LHCN-M2 (cell line): ENCODE results near the gene OTC. TPM values are rescaled to one million over a fixed set of nuclear protein-coding genes. Genes with fewer than 3 reads are reported as not detected.
A peak's percentile ranks its signal among the peaks of the same experiment; 100 is the strongest.

ENCODE experiments used
- DNase-seq: peaks from one replicate; pipeline ENCODE4 v3.0.0-alpha.2; 2012; ENCODE audit warnings: low read depth
- polyA plus RNA-seq: library from polyadenylated mRNA; unstranded; fragments of >200 nt; gene quantifications from one replicate; pipeline ENCODE4 v1.2.1, GENCODE V29; 2012; ENCODE audit warnings: missing spikeins
- total RNA-seq: library from RNA; depleted of rRNA; stranded (reverse); fragments of >200 nt; gene quantifications from 2 replicates; pipeline ENCODE4 v1.2.3, GENCODE V29; 2014; rRNA removed

OTC gene
- not detected in 2 replicates for total RNA-seq
- polyA plus RNA-seq: not detected

DNA sequence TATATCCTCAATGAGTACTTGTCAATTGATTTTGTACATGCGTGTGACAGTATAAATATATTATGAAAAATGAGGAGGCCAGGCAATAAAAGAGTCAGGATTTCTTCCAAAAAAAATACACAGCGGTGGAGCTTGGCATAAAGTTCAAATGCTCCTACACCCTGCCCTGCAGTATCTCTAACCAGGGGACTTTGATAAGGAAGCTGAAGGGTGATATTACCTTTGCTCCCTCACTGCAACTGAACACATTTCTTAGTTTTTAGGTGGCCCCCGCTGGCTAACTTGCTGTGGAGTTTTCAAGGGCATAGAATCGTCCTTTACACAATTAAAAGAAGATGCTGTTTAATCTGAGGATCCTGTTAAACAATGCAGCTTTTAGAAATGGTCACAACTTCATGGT lies at the start of gene OTC:
Gene OTC, plus strand, starts transcription at position 243 of the 400 bp plus-strand sequence. Its CDS starts 93 bp downstream, at position 336.
- DNase-seq: no peak

DNA sequence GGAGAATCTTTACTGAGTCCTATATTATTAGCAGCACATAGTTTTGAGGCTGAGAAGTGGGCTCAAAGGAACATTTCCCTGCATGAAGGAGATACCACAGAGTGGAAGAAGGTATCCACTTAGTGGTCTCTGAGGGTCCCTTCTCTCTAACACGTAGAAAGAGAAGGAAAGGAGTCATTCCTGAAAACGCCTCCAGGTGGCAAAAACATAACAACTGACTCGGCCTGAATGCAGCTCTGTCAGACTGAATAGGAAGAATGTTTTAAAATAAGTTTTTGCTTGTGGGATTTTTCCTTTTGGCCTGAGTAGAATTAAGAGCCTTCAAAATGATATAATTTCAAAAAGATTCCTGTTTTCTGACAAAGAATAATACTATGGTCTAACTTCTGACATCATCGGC lies 48.4 kb upstream of the OTC start:
- DNase-seq: peak; percentile 43

DNA sequence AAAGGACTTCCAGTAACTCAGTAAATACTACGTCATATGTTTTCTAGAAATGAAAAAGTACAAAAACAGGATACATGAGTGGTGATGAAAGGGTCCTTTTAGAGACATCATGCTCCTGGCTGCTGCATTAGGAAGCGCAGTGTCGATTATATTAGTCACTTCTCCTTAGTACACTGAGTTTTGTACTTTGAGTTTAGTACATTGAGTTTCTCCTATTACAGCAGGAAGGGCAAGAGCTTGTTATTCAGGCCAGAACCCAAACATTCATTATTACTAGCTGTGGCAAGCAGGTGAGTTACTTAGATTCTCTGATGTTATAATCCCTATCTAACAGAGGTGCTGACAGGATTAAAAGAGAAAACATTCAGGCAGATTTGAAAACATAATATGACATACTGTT lies 46.4 kb upstream of the OTC start:
- peak; percentile 77 for DNase-seq

- DNase-seq: no peak
These were observed 40.7 kb upstream of the OTC start for GRCh38 chrX:38311743-38312142.

DNA sequence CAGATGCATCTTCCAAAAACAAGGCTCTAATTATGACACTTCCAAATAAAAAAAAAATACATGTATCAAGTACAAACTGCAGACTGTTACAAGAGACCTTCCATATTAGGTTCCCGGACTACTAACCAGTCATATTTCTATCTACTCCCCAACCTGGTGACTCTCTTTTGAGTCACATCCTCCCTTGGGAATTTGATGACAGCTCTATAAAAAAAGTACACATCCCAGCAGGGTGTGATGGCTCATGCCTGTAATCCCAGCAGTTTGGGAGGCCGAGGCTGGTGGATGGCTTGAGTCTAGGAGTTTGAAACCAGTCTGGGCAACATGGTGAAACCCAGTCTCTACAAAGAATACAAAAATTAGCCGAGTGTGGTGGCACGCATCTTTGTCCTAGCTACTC lies 40.0 kb upstream of the OTC start:
- peak; percentile 94 for DNase-seq

DNA sequence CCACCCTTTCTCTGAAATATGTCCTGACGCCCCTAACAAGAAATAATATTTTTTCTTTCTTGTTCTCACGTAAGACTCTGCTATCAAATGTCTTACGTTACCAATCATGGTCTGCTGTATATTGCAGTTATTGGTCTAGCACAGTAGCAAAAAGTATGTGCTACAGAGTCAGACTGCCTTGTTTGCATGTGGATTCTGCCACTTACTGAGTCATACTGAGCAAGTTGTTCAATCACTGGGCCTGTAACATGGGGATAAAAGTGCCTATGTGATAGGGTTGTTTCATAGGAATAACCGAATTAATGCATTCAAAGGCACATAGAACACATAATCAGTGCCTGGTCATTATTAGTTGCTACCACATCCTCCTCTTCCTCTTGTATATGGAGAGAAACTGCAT lies 39.2 kb upstream of the OTC start:
- DNase-seq: no peak

DNA sequence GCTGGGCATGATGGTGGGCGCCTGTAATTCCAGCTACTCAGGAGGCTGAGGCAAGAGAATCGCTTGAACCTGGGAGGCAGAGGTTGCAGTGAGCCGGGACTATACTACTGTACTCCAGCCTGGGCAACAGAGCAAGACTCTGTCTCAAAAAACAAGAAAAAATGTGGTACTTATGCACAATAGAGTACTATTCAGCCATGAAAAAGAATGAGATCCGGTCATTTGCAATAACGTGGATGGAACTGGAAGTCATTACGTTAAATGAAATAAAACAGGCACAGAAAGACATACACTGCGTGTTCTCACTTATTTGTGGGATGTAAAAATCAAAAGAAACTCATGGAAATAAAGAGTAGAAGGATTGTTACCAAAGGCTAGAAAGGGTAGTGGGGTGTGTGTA lies 37.2 kb upstream of the OTC start:
- DNase-seq: no peak

DNA sequence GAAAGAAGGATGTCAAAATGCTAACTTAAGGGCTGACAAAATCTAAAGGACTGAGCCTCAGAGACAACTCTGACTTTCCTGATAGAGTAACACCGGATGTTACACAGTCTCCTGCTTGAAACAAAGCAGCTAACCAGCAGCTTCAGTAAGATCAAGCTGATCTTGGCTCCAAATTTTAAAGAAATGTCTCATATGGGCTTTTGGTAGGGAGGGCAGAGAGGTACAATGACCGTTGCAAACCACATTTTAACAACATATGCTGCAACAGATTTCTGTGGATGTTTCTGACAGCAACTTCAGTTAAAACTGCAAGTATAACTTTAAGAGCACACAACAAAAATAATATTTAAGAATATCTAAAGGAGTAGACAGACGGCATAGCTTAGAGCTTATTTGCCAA lies 34.2 kb upstream of the OTC start:
- no peak for DNase-seq

- no peak for DNase-seq
These were observed 33.8 kb upstream of the OTC start for GRCh38 chrX:38318606-38319005.

DNA sequence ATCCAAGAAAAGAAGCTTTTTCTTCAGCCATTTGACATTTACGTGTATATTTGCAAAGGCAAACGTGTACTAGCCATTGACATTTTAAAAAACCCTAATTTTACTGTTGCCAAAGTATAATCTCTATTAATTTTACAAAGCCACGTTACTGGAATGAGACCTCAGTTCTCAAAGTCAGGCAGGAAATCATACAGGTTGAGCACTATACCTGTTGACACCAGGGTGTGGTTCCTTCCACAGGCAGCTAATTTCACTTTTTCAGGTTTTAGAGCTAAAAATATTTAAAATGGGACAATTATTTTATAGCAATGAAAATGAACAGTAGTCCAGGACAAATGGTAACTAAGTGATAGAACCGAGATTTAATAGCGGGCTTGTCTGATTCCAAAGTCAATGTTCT lies 31.6 kb upstream of the OTC start:
- no peak for DNase-seq

DNA sequence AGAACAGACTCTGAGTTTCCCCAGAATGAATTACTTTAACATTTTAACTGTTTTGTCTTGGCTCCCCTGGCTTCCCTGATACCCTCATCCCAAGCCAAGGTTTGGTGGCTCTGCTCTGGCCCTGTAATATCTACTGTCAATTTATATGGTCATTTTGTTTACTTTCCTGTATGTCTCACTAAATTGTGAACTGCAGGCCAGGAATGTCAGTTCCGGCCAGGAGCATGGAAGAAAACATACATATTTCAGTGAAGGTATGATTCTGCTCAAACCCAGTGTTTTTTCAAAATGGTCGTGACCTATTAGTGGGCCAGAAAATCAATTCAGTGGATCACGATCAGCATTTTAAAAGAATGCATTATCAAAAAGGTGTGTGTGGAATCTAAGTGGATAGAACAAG lies 26.3 kb upstream of the OTC start:
- DNase-seq: no peak

DNA sequence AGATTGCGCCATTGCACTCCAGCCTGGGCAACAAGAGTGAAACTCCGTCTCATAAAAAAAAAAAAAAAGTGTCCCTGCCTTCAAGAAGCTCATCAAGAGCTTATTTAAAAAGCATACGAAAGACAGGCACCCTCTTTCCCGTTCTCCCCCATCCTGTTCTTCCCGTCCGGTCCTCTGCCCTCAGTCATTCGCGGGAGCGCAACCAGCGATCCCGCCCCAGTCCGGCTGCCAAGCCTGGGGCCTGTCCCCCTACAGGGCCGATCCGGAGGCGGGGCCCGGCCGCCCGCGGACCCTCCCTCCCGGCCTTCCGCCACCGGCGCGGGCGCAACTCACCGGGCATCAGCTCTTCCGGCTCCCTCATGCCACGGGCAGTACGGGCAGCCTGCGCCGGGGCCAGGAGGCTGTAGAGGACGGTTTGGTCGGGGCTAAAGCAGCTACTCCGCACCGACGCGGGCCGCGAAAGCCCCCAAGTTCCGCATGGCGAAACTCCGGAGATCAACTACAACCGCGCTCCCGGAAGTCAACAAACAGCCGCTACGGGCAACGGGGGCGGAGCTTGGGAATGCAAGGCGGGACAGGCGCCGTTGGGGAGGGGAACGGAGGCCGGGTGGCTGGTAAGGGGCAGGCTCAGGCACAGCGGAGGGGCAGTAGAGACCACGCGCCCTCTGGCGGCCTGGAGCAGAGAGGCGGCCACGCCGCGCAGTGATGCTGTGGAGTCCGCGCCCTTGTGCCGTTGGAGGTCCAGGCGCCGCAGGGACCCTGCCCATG lies 25.2 kb upstream of the OTC start, which contains the start of gene RPGR:
Gene RPGR, minus strand, starts transcription at position 503 of the 768 bp plus-strand sequence. Its CDS starts 142 bp downstream, at position 361.
- DNase-seq: peak; percentile 88

GRCh38 chrX:38327775-38328081 lies 24.7 kb upstream of the OTC start:
- no peak for DNase-seq

GRCh38 chrX:38332505-38332904 lies 19.9 kb upstream of the OTC start:
- no peak for DNase-seq

- no peak for DNase-seq
These were observed 17.0 kb upstream of the OTC start for GRCh38 chrX:38335382-38335781.

- no peak for DNase-seq
These were observed 15.7 kb upstream of the OTC start for GRCh38 chrX:38336538-38337240.

GRCh38 chrX:38341442-38341841 lies 11.0 kb upstream of the OTC start:
- DNase-seq: no peak

DNA sequence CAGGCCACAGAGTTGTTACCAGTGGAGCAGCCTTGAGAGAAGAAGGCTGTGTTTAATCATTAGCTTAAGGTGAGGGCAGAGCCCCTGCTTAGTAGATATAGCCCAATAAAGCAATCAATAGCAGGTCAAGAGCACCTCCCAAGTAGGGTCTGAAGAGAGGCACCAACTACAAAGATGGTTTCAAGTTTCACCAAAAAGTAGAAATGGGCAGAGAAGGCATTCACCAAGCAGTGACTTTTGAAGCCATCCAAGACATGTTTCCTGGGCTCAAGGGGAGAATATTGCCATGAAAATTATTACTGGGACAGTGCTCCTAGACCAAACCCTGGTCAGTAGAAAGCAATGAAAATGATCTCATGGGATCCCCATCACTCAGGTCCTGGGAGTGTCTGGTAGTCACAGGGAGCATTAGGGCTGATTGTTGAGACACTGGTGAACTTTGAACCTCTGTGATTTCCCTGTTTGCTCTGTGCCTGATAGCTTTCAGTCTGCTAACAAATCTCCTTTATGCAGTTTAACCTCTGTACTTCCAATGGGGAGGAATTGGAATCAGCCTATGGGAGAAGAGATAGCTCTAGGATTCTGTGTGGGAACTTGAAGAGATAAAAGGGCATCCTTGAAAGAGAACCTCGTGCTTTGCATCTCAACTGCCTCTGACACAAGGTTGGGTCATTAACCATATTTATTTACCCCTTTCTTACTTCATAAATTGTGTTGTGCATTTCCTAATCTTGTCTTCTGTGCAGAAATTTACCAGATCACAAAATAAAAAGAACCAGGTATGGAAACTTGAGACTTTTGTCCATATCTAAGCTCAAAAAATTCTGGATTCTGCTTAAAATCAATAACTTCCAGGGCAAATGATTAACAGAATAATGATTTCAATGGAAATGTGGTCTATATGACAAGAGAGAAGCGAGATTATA lies 9.3 kb upstream of the OTC start:
- no peak for DNase-seq

- DNase-seq: no peak
These were observed 6.3 kb upstream of the OTC start for GRCh38 chrX:38346150-38346549.

- DNase-seq: peak; percentile 77
These were observed 5.3 kb upstream of the OTC start for GRCh38 chrX:38347136-38347535.

DNA sequence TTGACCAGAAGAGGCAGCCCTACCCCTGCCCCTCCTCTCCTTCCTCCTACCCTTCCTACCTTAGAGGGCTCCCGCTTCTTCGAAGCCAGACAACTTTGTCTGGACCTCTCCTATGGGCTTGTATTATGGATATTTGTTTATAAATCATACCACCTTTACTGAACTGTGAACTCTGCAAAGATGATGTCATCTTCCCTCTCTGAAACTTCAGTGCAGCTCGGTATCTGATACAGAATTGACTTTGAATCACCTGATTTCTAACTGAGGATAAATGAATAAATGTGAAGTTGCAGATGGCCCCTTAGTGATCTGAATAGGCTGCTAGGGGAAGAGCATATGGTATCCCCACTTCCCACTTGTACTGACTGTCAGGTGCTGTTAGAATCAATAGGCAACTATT lies 1.1 kb upstream of the OTC start:
- no peak for DNase-seq

GRCh38 chrX:38356401-38356800 lies 4.0 kb downstream of the OTC start:
- no peak for DNase-seq
